ENCODE measurements around the gene YLPM1. TPM values are rescaled to one million over a fixed set of nuclear protein-coding genes. Genes with fewer than 3 reads are reported as not detected.

YLPM1 gene
- total RNA-seq, 1 donor from 2014 or later: 88.3 TPM

- Mint-ChIP-seq H3K36me3 (ENCODE audit: unreplicated experiment) (peaks cover 16% of the 10 kb centered on the region), H3K27ac (ENCODE audit: unreplicated experiment) (no peak overlapping the region), H3K4me1 (ENCODE audit: unreplicated experiment) (peaks cover 66% of the 10 kb centered on the region), H3K27me3 (ENCODE audit: unreplicated experiment) (no peaks in the 10 kb centered on the region), H3K4me3 (ENCODE audit: unreplicated experiment) (no peak overlapping the region), H3K9me3 (ENCODE audit: unreplicated experiment) (no peaks in the 10 kb centered on the region)
- DNase-seq (ENCODE audit: extremely low spot score, unreplicated experiment): no peak
- TF ChIP-seq, protein P1, sequence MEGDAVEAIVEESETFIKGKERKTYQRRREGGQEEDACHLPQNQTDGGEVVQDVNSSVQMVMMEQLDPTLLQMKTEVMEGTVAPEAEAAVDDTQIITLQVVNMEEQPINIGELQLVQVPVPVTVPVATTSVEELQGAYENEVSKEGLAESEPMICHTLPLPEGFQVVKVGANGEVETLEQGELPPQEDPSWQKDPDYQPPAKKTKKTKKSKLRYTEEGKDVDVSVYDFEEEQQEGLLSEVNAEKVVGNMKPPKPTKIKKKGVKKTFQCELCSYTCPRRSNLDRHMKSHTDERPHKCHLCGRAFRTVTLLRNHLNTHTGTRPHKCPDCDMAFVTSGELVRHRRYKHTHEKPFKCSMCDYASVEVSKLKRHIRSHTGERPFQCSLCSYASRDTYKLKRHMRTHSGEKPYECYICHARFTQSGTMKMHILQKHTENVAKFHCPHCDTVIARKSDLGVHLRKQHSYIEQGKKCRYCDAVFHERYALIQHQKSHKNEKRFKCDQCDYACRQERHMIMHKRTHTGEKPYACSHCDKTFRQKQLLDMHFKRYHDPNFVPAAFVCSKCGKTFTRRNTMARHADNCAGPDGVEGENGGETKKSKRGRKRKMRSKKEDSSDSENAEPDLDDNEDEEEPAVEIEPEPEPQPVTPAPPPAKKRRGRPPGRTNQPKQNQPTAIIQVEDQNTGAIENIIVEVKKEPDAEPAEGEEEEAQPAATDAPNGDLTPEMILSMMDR (IDR thresholded peaks at IDR 0.05): no peak
These were observed 78.4 kb downstream of the YLPM1 start for GRCh38 chr14:74841230-74842207.

DNA sequence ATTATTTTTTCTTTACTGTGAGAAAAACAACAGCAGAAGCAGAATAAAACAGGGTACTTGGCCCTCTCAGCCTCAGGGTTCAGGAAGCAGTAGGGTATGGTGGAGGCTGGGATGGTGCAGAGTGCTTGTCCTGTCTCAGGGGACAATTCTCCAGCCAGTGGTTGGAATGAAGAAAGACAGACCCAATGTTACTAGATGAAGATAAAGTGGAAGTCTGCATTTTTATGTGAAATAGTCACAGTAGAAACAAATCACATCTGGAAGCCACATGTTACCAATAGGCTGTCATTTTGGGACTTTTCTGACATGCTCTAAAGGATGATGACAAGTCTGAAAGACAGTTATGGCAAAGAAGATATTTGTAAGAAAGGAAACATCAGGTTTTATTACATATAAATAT lies 80.5 kb downstream of the YLPM1 start:
- no peak for DNase-seq (ENCODE audit: extremely low spot score, unreplicated experiment)
- H3K9me3 Mint-ChIP-seq (ENCODE audit: unreplicated experiment): no peaks in the 10 kb centered on the region
- H3K4me1 Mint-ChIP-seq (ENCODE audit: unreplicated experiment): peaks cover 65% of the 10 kb centered on the region
- no peaks in the 10 kb centered on the region for H3K27me3 Mint-ChIP-seq (ENCODE audit: unreplicated experiment)
- H3K4me3 Mint-ChIP-seq (ENCODE audit: unreplicated experiment): no peak overlapping the region
- TF ChIP-seq, protein P1 (IDR thresholded peaks at IDR 0.05): peak; percentile 46
- peak overlapping the region; percentile 80 for H3K27ac Mint-ChIP-seq (ENCODE audit: unreplicated experiment)
- H3K36me3 Mint-ChIP-seq (ENCODE audit: unreplicated experiment): peaks cover 18% of the 10 kb centered on the region

DNA sequence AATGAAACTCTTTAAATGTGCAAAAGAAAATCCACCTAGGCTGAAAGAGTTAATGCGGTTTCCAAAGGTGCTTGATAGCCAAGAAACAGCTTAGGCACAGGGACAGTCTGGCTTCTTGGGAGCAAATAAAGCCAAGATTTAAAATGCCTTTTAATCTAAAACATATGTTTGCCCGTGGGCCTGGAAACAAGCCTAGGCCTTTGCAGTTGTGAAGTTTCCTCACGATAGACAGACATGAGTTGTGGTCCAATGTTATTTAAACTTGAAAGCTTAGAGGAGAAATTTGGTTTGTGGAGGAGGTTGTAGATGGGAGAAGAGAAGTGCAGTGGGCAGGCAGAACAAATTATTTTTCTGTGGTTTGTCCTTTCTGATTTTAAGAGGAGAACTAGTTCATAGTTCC lies 83.1 kb downstream of the YLPM1 start:
- Mint-ChIP-seq H3K4me3 (ENCODE audit: unreplicated experiment) (peak overlapping the region; percentile 26), H3K9me3 (ENCODE audit: unreplicated experiment) (no peaks in the 10 kb centered on the region), H3K36me3 (ENCODE audit: unreplicated experiment) (peaks cover 4% of the 10 kb centered on the region), H3K27me3 (ENCODE audit: unreplicated experiment) (no peaks in the 10 kb centered on the region), H3K4me1 (ENCODE audit: unreplicated experiment) (peaks cover 70% of the 10 kb centered on the region), H3K27ac (ENCODE audit: unreplicated experiment) (peak overlapping the region; percentile 85)
- DNase-seq (ENCODE audit: extremely low spot score, unreplicated experiment): no peak
- TF ChIP-seq, protein P1 (IDR thresholded peaks at IDR 0.05): no peak

DNA sequence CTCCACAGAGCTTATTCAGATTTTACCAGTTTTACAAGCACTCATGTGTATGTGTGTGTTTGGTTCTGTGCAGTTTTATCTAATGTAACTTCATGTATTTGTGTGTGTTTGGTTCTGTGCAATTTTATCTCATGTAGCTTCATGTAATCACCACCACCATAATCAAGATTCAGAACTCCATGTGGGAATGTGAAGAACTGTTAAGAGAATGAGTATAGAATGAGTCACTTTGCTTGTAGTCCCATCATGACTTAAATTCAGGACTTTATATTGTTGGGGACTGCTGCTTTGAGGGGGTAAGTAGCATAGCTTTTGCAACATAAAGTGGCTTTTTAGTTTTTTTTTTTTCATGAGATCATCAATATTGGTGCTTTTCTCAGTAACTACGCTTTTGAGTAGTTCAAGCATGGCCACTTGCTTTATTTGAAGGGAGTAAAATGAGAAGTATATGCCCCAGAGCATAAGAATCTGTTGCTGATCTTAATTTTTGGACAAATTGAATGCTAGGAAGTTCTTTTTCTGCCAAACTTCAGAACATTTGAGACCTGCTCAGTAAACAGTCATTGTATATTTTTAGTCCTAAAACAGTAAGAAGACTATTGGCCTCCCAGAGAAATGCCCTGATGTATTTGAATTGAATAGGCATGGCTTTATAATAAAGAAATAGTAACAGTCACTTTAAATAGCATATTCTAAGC lies 84.0 kb downstream of the YLPM1 start:
- DNase-seq (ENCODE audit: extremely low spot score, unreplicated experiment): no peak
- Mint-ChIP-seq H3K27me3 (ENCODE audit: unreplicated experiment) (no peaks in the 10 kb centered on the region), H3K4me3 (ENCODE audit: unreplicated experiment) (no peak overlapping the region), H3K4me1 (ENCODE audit: unreplicated experiment) (peaks cover 69% of the 10 kb centered on the region), H3K27ac (ENCODE audit: unreplicated experiment) (peak overlapping the region; percentile 85), H3K36me3 (ENCODE audit: unreplicated experiment) (peaks cover 2% of the 10 kb centered on the region), H3K9me3 (ENCODE audit: unreplicated experiment) (no peaks in the 10 kb centered on the region)
- TF ChIP-seq, protein P1 (IDR thresholded peaks at IDR 0.05): no peak

GRCh38 chr14:74848768-74849167 lies 85.7 kb downstream of the YLPM1 start:
- TF ChIP-seq, protein P1 (IDR thresholded peaks at IDR 0.05): no peak
- Mint-ChIP-seq H3K4me3 (ENCODE audit: unreplicated experiment) (no peak overlapping the region), H3K36me3 (ENCODE audit: unreplicated experiment) (peaks cover 2% of the 10 kb centered on the region), H3K4me1 (ENCODE audit: unreplicated experiment) (peaks cover 72% of the 10 kb centered on the region), H3K27me3 (ENCODE audit: unreplicated experiment) (no peaks in the 10 kb centered on the region), H3K27ac (ENCODE audit: unreplicated experiment) (no peak overlapping the region), H3K9me3 (ENCODE audit: unreplicated experiment) (no peaks in the 10 kb centered on the region)
- no peak for DNase-seq (ENCODE audit: extremely low spot score, unreplicated experiment)

All from osteocyte (in vitro differentiated cells).